Common myeloid progenitor, CD34-positive (primary cell): Measurements from ENCODE around the gene LPIN1.

Experiments
- CTCF ChIA-PET: fragments of 350-600 bp; sonication (Branson Sonifier 250); formaldehyde crosslinking; loops from one replicate; lab custom pipeline; 2021; ENCODE audit warnings: antibody characterized with exemption; lab: Charles Lee
- POLR2A ChIA-PET: fragments of 350-600 bp; sonication (Branson Sonifier 250); formaldehyde crosslinking; loops from one replicate; lab custom pipeline; 2021; ENCODE audit warnings: antibody characterized with exemption; lab: Charles Lee
- DNase-seq, 3 donors: peaks; one replicate each; pipeline versions ENCODE4 v3.0.0 to v3.0.0-alpha.2; 2013
- H3K27ac ChIP-seq, 2 experiments: 1 replicate in 1 of 2; 2 replicates in 1 of 2; pipeline ENCODE4 v1.7.0; 2013; ENCODE audit warnings: inconsistent platforms in 2 of 2, low read length in 2 of 2, mild to moderate bottlenecking in 2 of 2, low read depth in 1 of 2, moderate library complexity in 1 of 2; ENCODE audit not compliant: severe bottlenecking in 2 of 2, insufficient read depth in 1 of 2, poor library complexity in 1 of 2
- H3K27me3 ChIP-seq, 5 experiments: replicated peaks in 2 of 5; 1 replicate in 3 of 5; 2 replicates in 2 of 5; pipeline versions ENCODE4 v1.6.1 to v1.7.0; 2013; ENCODE audit warnings: low read length in 4 of 5, mild to moderate bottlenecking in 2 of 5, moderate library complexity in 2 of 5, inconsistent platforms in 1 of 5; ENCODE audit not compliant: insufficient read depth in 5 of 5, control insufficient read depth in 4 of 5
- H3K36me3 ChIP-seq, 4 experiments: 1 replicate in 2 of 4; 2 replicates in 2 of 4; pipeline versions ENCODE4 v1.6.1 to v1.7.0; 2013; ENCODE audit warnings: low read length in 3 of 4, control low read depth in 1 of 4, mild to moderate bottlenecking in 1 of 4; ENCODE audit not compliant: control insufficient read depth in 4 of 4, insufficient read depth in 4 of 4
- H3K4me1 ChIP-seq, 4 experiments: 1 replicate in 3 of 4; 2 replicates in 1 of 4; pipeline versions ENCODE4 v1.6.1 to v1.7.1; 2013; ENCODE audit warnings: low read length in 3 of 4, mild to moderate bottlenecking in 3 of 4, control low read depth in 1 of 4, inconsistent platforms in 1 of 4, moderate library complexity in 1 of 4; ENCODE audit not compliant: control insufficient read depth in 4 of 4, insufficient read depth in 4 of 4; ENCODE audit errors: control extremely low read depth in 1 of 4
- H3K4me3 ChIP-seq, 7 experiments: 1 replicate in 4 of 7; 2 replicates in 3 of 7; pipeline versions ENCODE4 v1.5.1 to v1.7.0; 2013; ENCODE audit warnings: mild to moderate bottlenecking in 7 of 7, low read length in 6 of 7, moderate library complexity in 6 of 7, inconsistent platforms in 2 of 7, low read depth in 2 of 7, control low read depth in 1 of 7; ENCODE audit not compliant: insufficient read depth in 4 of 7, control insufficient read depth in 1 of 7; ENCODE audit errors: extremely low read depth in 1 of 7
- H3K9me3 ChIP-seq, 5 experiments: 1 replicate in 4 of 5; 2 replicates in 1 of 5; pipeline versions ENCODE4 v1.6.1 to v1.7.1; 2013; ENCODE audit warnings: low read length in 4 of 5, mild to moderate bottlenecking in 2 of 5, inconsistent platforms in 1 of 5, low read depth in 1 of 5, moderate library complexity in 1 of 5; ENCODE audit not compliant: control insufficient read depth in 4 of 5, insufficient read depth in 2 of 5; ENCODE audit errors: control extremely low read depth in 1 of 5
- WGBS: methylation state at CpG from one replicate; pipeline ENCODE4 v1.1.5; 2013; ENCODE audit not compliant: insufficient coverage; 5-methylcytosine and 5-hydroxymethylcytosine counted together

LPIN1 gene

GRCh38 chr2:11863513-11864328 lies 117.3 kb downstream of the LPIN1 start:
- peaks cover 3 to 8% (median 6%) of the 10 kb centered on the region in 4 experiments for H3K4me1 ChIP-seq
- ChIA-PET CTCF (interaction anchor here (0.7 to 2.4 kb wide), 14 partner anchors 9 to 1149 kb away, joined by 3 to 7 read pairs (median 4); no protein-coding TSS in a partner anchor), POLR2A (no interaction called here)
- WGBS = 12% methylated on average over 7 of the region's 12 CpGs
- no peaks in the 10 kb centered on the region for H3K36me3 ChIP-seq
- H3K9me3 ChIP-seq = peaks cover 0 to 14% (median 12%) of the 10 kb centered on the region in 5 experiments
- H3K4me3 ChIP-seq = peak overlapping the region in 1 of 7 experiments; percentile 45
- H3K27me3 ChIP-seq = peaks cover 0 to 46% (median 2%) of the 10 kb centered on the region in 5 experiments
- DNase-seq = peak; percentile 57 to 74 (median 66)
- H3K27ac ChIP-seq = no peak overlapping the region

DNA sequence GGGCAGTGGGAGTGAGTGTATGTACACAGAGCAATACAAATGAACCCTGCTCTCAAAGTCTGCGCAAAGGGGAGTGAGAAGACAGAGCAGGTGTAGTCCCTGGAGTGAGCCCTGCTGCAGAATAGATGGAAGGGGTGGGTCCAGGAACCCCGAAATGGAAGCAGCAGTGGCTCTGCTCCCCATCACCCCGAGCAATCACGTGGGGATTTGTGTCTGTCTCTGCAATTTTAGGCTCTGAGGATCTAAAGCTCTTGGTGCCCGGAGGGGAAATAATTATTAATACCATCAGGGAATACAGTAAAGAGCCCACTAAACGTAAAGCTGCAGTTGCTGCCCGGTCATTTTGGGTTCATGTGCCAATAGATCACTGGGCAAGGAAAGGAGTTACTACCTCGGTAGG lies 118.3 kb downstream of the LPIN1 start:
- H3K9me3 ChIP-seq = peaks cover 0 to 6% (median 3%) of the 10 kb centered on the region in 5 experiments
- no peak for DNase-seq
- no peaks in the 10 kb centered on the region for H3K36me3 ChIP-seq
- no peak overlapping the region for H3K4me3 ChIP-seq
- CTCF ChIA-PET = interaction anchor here (0.7 to 2.4 kb wide), 15 partner anchors 9 to 1148 kb away, joined by 3 to 7 read pairs (median 3); no protein-coding TSS in a partner anchor
- POLR2A ChIA-PET = no interaction called here
- H3K27me3 ChIP-seq = peaks cover 0 to 44% (median 2%) of the 10 kb centered on the region in 5 experiments
- H3K27ac ChIP-seq = no peak overlapping the region
- peaks cover 3 to 8% (median 6%) of the 10 kb centered on the region in 4 experiments for H3K4me1 ChIP-seq
- WGBS = 96% methylated on average over 8 of the region's 8 CpGs

DNA sequence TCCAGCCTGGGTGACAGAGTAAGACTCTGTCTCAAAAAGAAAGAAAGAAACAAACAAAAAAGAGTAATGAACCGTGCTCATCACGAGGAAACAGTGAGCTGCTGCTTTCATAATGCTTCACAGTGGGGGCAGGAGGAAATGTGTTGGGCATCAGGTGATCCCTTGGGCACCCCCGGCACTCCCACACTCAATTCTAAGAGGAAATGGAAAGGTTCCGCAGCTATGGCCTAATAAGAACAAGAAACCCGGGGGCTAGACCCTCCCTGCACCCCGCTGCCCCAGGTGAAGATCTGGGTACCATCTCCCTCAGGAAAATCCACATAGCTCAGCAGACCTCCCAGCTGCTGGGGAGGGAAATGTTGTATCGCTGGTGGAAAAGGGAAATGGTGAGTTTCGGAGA lies 118.9 kb downstream of the LPIN1 start:
- POLR2A ChIA-PET = no interaction called here

DNA sequence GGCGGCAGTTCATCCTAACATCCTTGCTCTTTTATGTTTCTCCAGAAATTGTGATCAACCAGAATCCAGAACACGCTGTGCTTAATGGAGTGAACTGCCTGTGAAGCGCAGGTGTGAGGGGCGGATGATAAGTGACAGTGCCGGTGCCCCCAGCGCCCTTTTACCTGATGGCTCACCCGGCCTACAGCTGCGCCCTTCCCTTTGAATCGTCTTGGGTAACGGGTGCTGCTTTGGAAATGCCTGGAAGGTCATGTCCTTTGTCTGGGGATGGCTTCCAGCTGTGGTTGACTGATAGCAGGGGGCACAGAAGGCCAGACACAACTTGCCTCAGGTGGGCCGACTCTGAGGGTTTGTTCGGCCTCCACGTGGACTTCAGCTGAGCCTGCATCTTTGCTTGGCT lies 119.4 kb downstream of the LPIN1 start:
- POLR2A ChIA-PET = no interaction called here
- H3K9me3 ChIP-seq = no peaks in the 10 kb centered on the region
- CTCF ChIA-PET = interaction anchor here (0.9 to 2.0 kb wide), 5 partner anchors 37 to 1065 kb away, joined by 3 to 4 read pairs (median 3); no protein-coding TSS in a partner anchor
- no peak overlapping the region for H3K4me3 ChIP-seq
- H3K27me3 ChIP-seq = peaks cover 0 to 36% (median 2%) of the 10 kb centered on the region in 5 experiments
- H3K36me3 ChIP-seq = no peaks in the 10 kb centered on the region
- DNase-seq = no peak
- H3K27ac ChIP-seq = no peak overlapping the region
- peaks cover 3 to 8% (median 6%) of the 10 kb centered on the region in 4 experiments for H3K4me1 ChIP-seq
- 97% methylated on average over 10 of the region's 13 CpGs for WGBS

More for the DNA sequence above, 118.9 kb downstream of the LPIN1 start:
- Histone ChIP-seq H3K27ac (no peak overlapping the region), H3K9me3 (peaks cover 0 to under 1% (median 0%) of the 10 kb centered on the region in 5 experiments), H3K36me3 (no peaks in the 10 kb centered on the region), H3K4me1 (peaks cover 3 to 8% (median 6%) of the 10 kb centered on the region in 4 experiments), H3K4me3 (no peak overlapping the region), H3K27me3 (peaks cover 0 to 40% (median 2%) of the 10 kb centered on the region in 5 experiments)
- CTCF ChIA-PET = interaction anchor here (0.7 to 2.4 kb wide), 15 partner anchors 9 to 1147 kb away, joined by 3 to 7 read pairs (median 4); no protein-coding TSS in a partner anchor
- DNase-seq = no peak
- WGBS = 92% methylated on average over 6 of the region's 8 CpGs

GRCh38 chr2:11866358-11867335 lies 120.2 kb downstream of the LPIN1 start:
- DNase-seq = no peak
- POLR2A ChIA-PET = no interaction called here
- CTCF ChIA-PET = interaction anchor here (0.7 to 2.0 kb wide), 5 partner anchors 9 to 460 kb away, joined by 3 to 4 read pairs (median 3); no protein-coding TSS in a partner anchor

GRCh38 chr2:11867926-11868325 lies 121.5 kb downstream of the LPIN1 start:
- peaks cover 3 to 15% (median 6%) of the 10 kb centered on the region in 4 experiments for H3K4me1 ChIP-seq
- ChIA-PET CTCF (interaction anchor here (1.5 kb wide), 1 partner anchor 37 kb away, joined by 3 read pairs; no protein-coding TSS in a partner anchor), POLR2A (no interaction called here)
- H3K4me3 ChIP-seq = no peak overlapping the region
- no peaks in the 10 kb centered on the region for H3K9me3 ChIP-seq
- no peak overlapping the region for H3K27ac ChIP-seq
- no peak for DNase-seq
- no CpG with 5 or more reads among the region's 2 CpGs for WGBS
- H3K36me3 ChIP-seq = no peaks in the 10 kb centered on the region
- peaks cover 0 to 31% (median 10%) of the 10 kb centered on the region in 5 experiments for H3K27me3 ChIP-seq

More at GRCh38 chr2:11866358-11867335, 120.2 kb downstream of the LPIN1 start:
- 93% methylated on average over 8 of the region's 12 CpGs for WGBS
- Histone ChIP-seq H3K27ac (no peak overlapping the region), H3K27me3 (peaks cover 0 to 32% (median 2%) of the 10 kb centered on the region in 5 experiments), H3K4me3 (no peak overlapping the region), H3K4me1 (peaks cover 3 to 8% (median 6%) of the 10 kb centered on the region in 4 experiments), H3K36me3 (no peaks in the 10 kb centered on the region), H3K9me3 (no peaks in the 10 kb centered on the region)
